IMR-90 (cell line): Measurements from ENCODE around the gene RASL10A. TPM values are rescaled to one million over a fixed set of nuclear protein-coding genes. Genes with fewer than 3 reads are reported as not detected.

Experiments used
- ATAC-seq: fragments of 200-7000 bp; cut with Tn5 transposase; 2 replicates; pipeline ENCODE4 v1.9.1; 2020; ENCODE audit warnings: low read depth, mild to moderate bottlenecking, moderate library complexity
- BruUV-seq: library from RNA; stranded (reverse); fragments of 400-500 nt; replicated peaks from 2 replicates; lab custom pipeline; 2021; lab: Mats Ljungman, UMichigan
- CTCF ChIA-PET: fragments of 300-600 bp; formaldehyde crosslinking; extraction: SDS; loops from one replicate; lab custom pipeline; 2021; ENCODE audit warnings: antibody characterized with exemption; lab: Yijun Ruan, JAX
- POLR2A ChIA-PET: fragments of 300-600 bp; sonication (Branson Sonifier 250); formaldehyde crosslinking; loops from one replicate; lab custom pipeline; 2022; ENCODE audit warnings: antibody characterized with exemption; ENCODE audit not compliant: unreplicated experiment; lab: Charles Lee
- DNase-seq: peaks from one replicate; pipeline ENCODE4 v3.0.0; 2013
- H2AFZ ChIP-seq: replicated peaks from 2 replicates; pipeline ENCODE3; 2013; ENCODE audit warnings: low read length, mild to moderate bottlenecking; ENCODE audit not compliant: poor library complexity
- H2AK5ac ChIP-seq: 2 replicates; pipeline ENCODE4 v1.6.1; 2013; ENCODE audit warnings: low read depth, low read length, inconsistent platforms
- H2AK9ac ChIP-seq: replicated peaks from 2 replicates; pipeline ENCODE3; 2013; ENCODE audit warnings: mild to moderate bottlenecking, low read depth, low read length, moderate library complexity; ENCODE audit not compliant: poor library complexity
- H2BK120ac ChIP-seq: 2 replicates; pipeline ENCODE4 v1.6.1; 2013; ENCODE audit warnings: low read depth, low read length, inconsistent platforms
- H2BK15ac ChIP-seq: 3 replicates; pipeline ENCODE4 v1.6.1; 2013; ENCODE audit warnings: low read depth, low read length, inconsistent platforms
- H2BK20ac ChIP-seq: 2 replicates; pipeline ENCODE4 v1.6.1; 2013; ENCODE audit warnings: low read depth, mild to moderate bottlenecking, inconsistent platforms, low read length, moderate library complexity
- H2BK5ac ChIP-seq: 2 replicates; pipeline ENCODE4 v1.6.1; 2013; ENCODE audit warnings: mild to moderate bottlenecking, low read depth, low read length, inconsistent platforms; ENCODE audit not compliant: poor library complexity, severe bottlenecking
- H3K14ac ChIP-seq: replicated peaks from 2 replicates; pipeline ENCODE4 v1.6.1; 2013; ENCODE audit warnings: low read depth, low read length, inconsistent platforms
- H3K18ac ChIP-seq: 2 replicates; pipeline ENCODE4 v1.6.1; 2013; ENCODE audit warnings: low read depth, low read length, control low read depth
- H3K23ac ChIP-seq: 2 replicates; pipeline ENCODE4 v1.6.1; 2013; ENCODE audit warnings: low read depth, low read length, inconsistent platforms
- H3K27ac ChIP-seq: 2 replicates; pipeline ENCODE4 v1.5.1; 2013; ENCODE audit warnings: mild to moderate bottlenecking, control low read depth, low read length; ENCODE audit not compliant: insufficient read depth
- H3K27me3 ChIP-seq: 2 replicates; pipeline ENCODE4 v1.6.1; 2013; ENCODE audit warnings: low read length; ENCODE audit not compliant: control insufficient read depth, insufficient read depth
- H3K36me3 ChIP-seq: 2 replicates; pipeline ENCODE4 v1.6.1; 2013; ENCODE audit warnings: low read length, mixed read lengths; ENCODE audit not compliant: control insufficient read depth, insufficient read depth
- H3K4ac ChIP-seq: 2 replicates; pipeline ENCODE4 v1.6.1; 2013; ENCODE audit warnings: low read depth, low read length, inconsistent platforms
- H3K4me1 ChIP-seq: 2 replicates; pipeline ENCODE4 v1.6.1; 2013; ENCODE audit warnings: low read length, mixed read lengths; ENCODE audit not compliant: control insufficient read depth, insufficient read depth
- H3K4me2 ChIP-seq: 2 replicates; pipeline ENCODE4 v1.6.1; 2013; ENCODE audit warnings: low read depth, mild to moderate bottlenecking, control low read depth, low read length, moderate library complexity
- H3K4me3 ChIP-seq: 2 replicates; pipeline ENCODE4 v1.5.1; 2013; ENCODE audit warnings: low read depth, mild to moderate bottlenecking, control low read depth, low read length, moderate library complexity; ENCODE audit not compliant: insufficient read depth
- H3K56ac ChIP-seq: 2 replicates; pipeline ENCODE4 v1.6.1; 2013; ENCODE audit warnings: low read length, inconsistent platforms; ENCODE audit not compliant: insufficient read depth; ENCODE audit errors: extremely low read depth
- H3K79me1 ChIP-seq, 2 experiments: 2 replicates each; pipeline ENCODE4 v1.6.1; 2013; ENCODE audit warnings: low read length in 2 of 2, inconsistent platforms in 1 of 2, low read depth in 1 of 2
- H3K9ac ChIP-seq: 2 replicates; pipeline ENCODE4 v1.6.1; 2013; ENCODE audit warnings: low read depth, low read length, control low read depth
- H3K9me1 ChIP-seq: 2 replicates; pipeline ENCODE4 v1.6.1; 2013; ENCODE audit warnings: low read length, inconsistent platforms; ENCODE audit not compliant: insufficient read depth
- H3K9me3 ChIP-seq: 2 replicates; pipeline ENCODE4 v1.6.1; 2013; ENCODE audit warnings: low read length; ENCODE audit not compliant: control insufficient read depth, insufficient read depth
- H4K20me1 ChIP-seq: 2 replicates; pipeline ENCODE4 v1.6.1; 2013; ENCODE audit warnings: low read length, inconsistent platforms; ENCODE audit not compliant: insufficient read depth
- H4K5ac ChIP-seq: 2 replicates; pipeline ENCODE4 v1.6.1; 2013; ENCODE audit warnings: mild to moderate bottlenecking, low read depth, low read length, control low read depth
- H4K8ac ChIP-seq, 2 experiments: 2 replicates each; pipeline ENCODE4 v1.6.1; 2013; ENCODE audit warnings: low read depth in 2 of 2, low read length in 2 of 2, control low read depth in 1 of 2, inconsistent platforms in 1 of 2
- H4K91ac ChIP-seq: 2 replicates; pipeline ENCODE4 v1.6.1; 2013; ENCODE audit warnings: low read depth, low read length, inconsistent platforms; ENCODE audit not compliant: insufficient read depth
- FOS ChIP-seq: fragments of 150-350 bp; IDR thresholded peaks from 2 replicates; pipeline ENCODE4 v1.6.1; 2016; ENCODE audit warnings: low read depth, low read length
- POLR2A ChIP-seq: IDR thresholded peaks from 2 replicates; pipeline ENCODE4 v1.6.1; 2012; ENCODE audit warnings: mild to moderate bottlenecking, low read depth, low read length
- RAD21 ChIP-seq: IDR thresholded peaks from 2 replicates; pipeline ENCODE4 v1.6.1; 2012; ENCODE audit warnings: low read length, improper control_type of control experiment
- SMC3 ChIP-seq: fragments of 150-350 bp; IDR thresholded peaks from 2 replicates; pipeline ENCODE4 v1.6.1; 2016; ENCODE audit warnings: low read depth, mild to moderate bottlenecking, antibody characterized with exemption, low read length, moderate library complexity
- USF2 ChIP-seq: fragments of 150-350 bp; IDR thresholded peaks from 2 replicates; pipeline ENCODE4 v1.6.1; 2017; ENCODE audit warnings: mild to moderate bottlenecking, antibody characterized with exemption, low read length, low read depth
- WGBS, 2 experiments: methylation state at CpG; one replicate each; pipeline versions ENCODE4 v1.1.5 to v1.1.7; 2013; ENCODE audit warnings: missing lambda C conversion rate in 2 of 2; ENCODE audit not compliant: insufficient read length in 1 of 2; ENCODE audit errors: extremely low coverage in 2 of 2; 5-methylcytosine and 5-hydroxymethylcytosine counted together
- dilution Hi-C: fragments of 300-500 bp; cut with HindIII; formaldehyde crosslinking; loops from one replicate; pipeline ENCODE4 v1.14.3; 2018; ENCODE audit warnings: low sequenced_read_pairs; ENCODE audit not compliant: unreplicated experiment
- in situ Hi-C: fragments of 300-500 bp; cut with MboI; formaldehyde crosslinking; loops from 3 replicates; pipeline ENCODE4 v1.14.3; 2019; ENCODE audit warnings: low sequenced_read_pairs, inconsistent platforms, mixed read lengths
- intact Hi-C: fragments of 100-400 bp; cut with micrococcal nuclease; formaldehyde crosslinking; loops from 2 replicates; pipeline ENCODE4 v1.10.0; 2022
- polyA plus RNA-seq, 3 experiments: library from polyadenylated mRNA; depleted of rRNA; stranded (reverse); fragments of >200 nt; gene quantifications; 2 replicates each; pipeline ENCODE4 v1.2.3, GENCODE V29; 2012; ENCODE audit warnings: low replicate concordance in 1 of 3
- total RNA-seq: library from RNA; depleted of rRNA; stranded (reverse); fragments of >200 nt; gene quantifications from 2 replicates; pipeline ENCODE4 v1.2.3, GENCODE V29; 2012

Gene RASL10A
- total and polyA plus RNA-seq, 2 of the 4 experiments (the other 2 are of a cell fraction): 0.26 TPM; not detected in 1

GRCh38 chr22:29311464-29312217 is 3.9 kb downstream of the RASL10A start:
- peaks cover 34% of the 10 kb centered on the region for H3K27me3 ChIP-seq
- no peak overlapping the region for H3K18ac ChIP-seq
- dilution Hi-C loops (no loop called here), in situ Hi-C loops (no loop called here), intact Hi-C loops (no loop called here)
- no TSS peak for BruUV-seq
- no peak overlapping the region for H3K4me3 ChIP-seq
- TF ChIP-seq USF2 (no peak), SMC3 (no peak), POLR2A (no peak), RAD21 (no peak), FOS (no peak)
- 0 out of 2 replicates have a peak overlapping the region, but pooled peaks have one; percentile 33 for H3K27ac ChIP-seq
- 69% methylated on average over 39 of the region's 50 CpGs; no CpG with 5 or more reads in 1 of the 2 experiments for whole genome bisulfite sequencing, 2 experiments
- no peak overlapping the region for H2BK120ac ChIP-seq
- no peaks in the 10 kb centered on the region for H3K9me3 ChIP-seq
- ChIA-PET POLR2A (interaction anchor here (0.5 kb wide), 2 partner anchors 40 to 62 kb away, joined by 3 to 7 read pairs; no protein-coding TSS in a partner anchor), CTCF (no interaction called here)
- H3K14ac ChIP-seq: no peak overlapping the region
- peaks cover 8 to 42% of the 10 kb centered on the region in 2 experiments; a peak in 3 of 4 replicates for H3K79me1 ChIP-seq
- peaks cover 2% of the 10 kb centered on the region; the same call in 1 of the 2 replicates for H3K36me3 ChIP-seq
- no peak overlapping the region for H3K56ac ChIP-seq
- H3K4me1 ChIP-seq: peaks cover 15% of the 10 kb centered on the region
- H4K5ac ChIP-seq: no peak overlapping the region
- no peak overlapping the region for H2BK20ac ChIP-seq
- H2AK5ac ChIP-seq: peak overlapping the region; percentile 72; the same call in 1 of the 2 replicates
- peaks cover 5% of the 10 kb centered on the region; the same call in 1 of the 2 replicates for H3K9me1 ChIP-seq
- H4K91ac ChIP-seq: no peak overlapping the region
- H3K4ac ChIP-seq: no peak overlapping the region
- ATAC-seq: no peak
- DNase-seq: no peak
- peaks cover 34% of the 10 kb centered on the region for H4K20me1 ChIP-seq
- H3K4me2 ChIP-seq: no peak overlapping the region; the same call in 1 of the 2 replicates
- no peak overlapping the region for H3K9ac ChIP-seq
- H2AK9ac ChIP-seq: peak overlapping the region; percentile 96
- no peak overlapping the region for H2BK15ac ChIP-seq
- H4K8ac ChIP-seq: no peak overlapping the region
- H2BK5ac ChIP-seq: no peak overlapping the region
- H2AFZ ChIP-seq: peak overlapping the region; percentile 87
- no peak overlapping the region for H3K23ac ChIP-seq
